Parathyroid adenoma (tissue), 2 donors: ENCODE measurements around the gene FAM163B.

Experiments
- H2AFZ ChIP-seq: fragments of 300-600 bp; sonication (generic); one replicate; pipeline ENCODE4 v1.7.0; 2017; ENCODE audit warnings: antibody characterized with exemption, mild to moderate bottlenecking
- H3K27ac ChIP-seq: fragments of 300-600 bp; sonication (generic); one replicate; pipeline ENCODE4 v1.7.0; 2017
- H3K27me3 ChIP-seq: fragments of 300-600 bp; sonication (generic); one replicate; pipeline ENCODE4 v1.7.0; 2017; ENCODE audit warnings: low read length; ENCODE audit not compliant: control insufficient read depth, insufficient read depth
- H3K36me3 ChIP-seq: fragments of 300-600 bp; sonication (generic); one replicate; pipeline ENCODE4 v1.7.0; 2017; ENCODE audit warnings: low read length; ENCODE audit not compliant: control insufficient read depth, insufficient read depth
- H3K4me1 ChIP-seq: fragments of 300-600 bp; sonication (generic); one replicate; pipeline ENCODE4 v1.7.0; 2017; ENCODE audit warnings: control low read depth
- H3K4me2 ChIP-seq: fragments of 300-600 bp; sonication (generic); one replicate; pipeline ENCODE4 v1.7.0; 2017; ENCODE audit warnings: low read length
- H3K4me3 ChIP-seq: fragments of 300-600 bp; sonication (generic); one replicate; pipeline ENCODE4 v1.7.0; 2017; ENCODE audit warnings: low read depth, low read length
- H3K79me2 ChIP-seq: fragments of 300-600 bp; sonication (generic); one replicate; pipeline ENCODE4 v1.7.0; 2017; ENCODE audit warnings: control low read depth
- H3K9ac ChIP-seq: fragments of 300-600 bp; sonication (generic); one replicate; pipeline ENCODE4 v1.7.0; 2017; ENCODE audit warnings: mild to moderate bottlenecking
- H3K9me3 ChIP-seq: fragments of 300-600 bp; sonication (generic); one replicate; pipeline ENCODE4 v1.7.0; 2017; ENCODE audit warnings: low read length; ENCODE audit not compliant: control insufficient read depth
- CTCF ChIP-seq: fragments of 300-600 bp; sonication (generic); IDR thresholded peaks from one replicate; pipeline ENCODE4 v1.7.0; 2017; ENCODE audit warnings: antibody characterized with exemption, mild to moderate bottlenecking
- donor health status: primary hyperparathyroidism.

The FAM163B gene

GRCh38 chr9:133601746-133602145 lies 7.4 kb downstream of the FAM163B start:
- no peak overlapping the region for H3K4me3 ChIP-seq
- TF ChIP-seq CTCF: no peak
- no peaks in the 10 kb centered on the region for H3K27me3 ChIP-seq
- no peak overlapping the region for H2AFZ ChIP-seq
- no peaks in the 10 kb centered on the region for H3K79me2 ChIP-seq
- H3K27ac ChIP-seq: no peak overlapping the region
- no peaks in the 10 kb centered on the region for H3K36me3 ChIP-seq
- peaks cover 4% of the 10 kb centered on the region for H3K9me3 ChIP-seq
- H3K4me2 ChIP-seq: no peak overlapping the region
- no peaks in the 10 kb centered on the region for H3K4me1 ChIP-seq
- H3K9ac ChIP-seq: no peak overlapping the region

DNA sequence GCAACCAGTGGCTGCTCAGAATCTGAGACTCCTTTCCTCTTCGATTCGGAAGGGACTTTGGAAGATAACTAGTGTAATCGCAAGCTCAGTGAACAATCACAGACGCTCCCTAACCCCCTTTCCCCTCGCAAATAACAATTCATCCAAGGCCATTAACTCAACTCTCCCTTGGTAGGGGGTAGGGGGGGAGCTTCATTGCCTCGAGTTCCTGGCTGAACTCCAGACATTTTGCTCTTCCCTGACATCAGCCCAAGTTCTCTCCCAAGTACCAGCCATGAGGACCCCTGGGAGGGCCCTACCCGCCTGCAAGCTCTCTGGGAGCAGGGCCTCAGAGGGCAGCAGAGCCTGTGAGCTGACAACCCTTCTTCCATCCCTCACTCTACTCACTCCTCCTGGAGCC lies 8.4 kb downstream of the FAM163B start:
- no peak overlapping the region for H3K27ac ChIP-seq
- H3K9ac ChIP-seq: no peak overlapping the region
- H3K79me2 ChIP-seq: no peaks in the 10 kb centered on the region
- no peak overlapping the region for H3K4me2 ChIP-seq
- H3K4me3 ChIP-seq: no peak overlapping the region
- no peak overlapping the region for H2AFZ ChIP-seq
- no peaks in the 10 kb centered on the region for H3K27me3 ChIP-seq
- H3K36me3 ChIP-seq: no peaks in the 10 kb centered on the region
- H3K4me1 ChIP-seq: no peaks in the 10 kb centered on the region
- peaks cover 5% of the 10 kb centered on the region for H3K9me3 ChIP-seq
- no peak for TF ChIP-seq CTCF

DNA sequence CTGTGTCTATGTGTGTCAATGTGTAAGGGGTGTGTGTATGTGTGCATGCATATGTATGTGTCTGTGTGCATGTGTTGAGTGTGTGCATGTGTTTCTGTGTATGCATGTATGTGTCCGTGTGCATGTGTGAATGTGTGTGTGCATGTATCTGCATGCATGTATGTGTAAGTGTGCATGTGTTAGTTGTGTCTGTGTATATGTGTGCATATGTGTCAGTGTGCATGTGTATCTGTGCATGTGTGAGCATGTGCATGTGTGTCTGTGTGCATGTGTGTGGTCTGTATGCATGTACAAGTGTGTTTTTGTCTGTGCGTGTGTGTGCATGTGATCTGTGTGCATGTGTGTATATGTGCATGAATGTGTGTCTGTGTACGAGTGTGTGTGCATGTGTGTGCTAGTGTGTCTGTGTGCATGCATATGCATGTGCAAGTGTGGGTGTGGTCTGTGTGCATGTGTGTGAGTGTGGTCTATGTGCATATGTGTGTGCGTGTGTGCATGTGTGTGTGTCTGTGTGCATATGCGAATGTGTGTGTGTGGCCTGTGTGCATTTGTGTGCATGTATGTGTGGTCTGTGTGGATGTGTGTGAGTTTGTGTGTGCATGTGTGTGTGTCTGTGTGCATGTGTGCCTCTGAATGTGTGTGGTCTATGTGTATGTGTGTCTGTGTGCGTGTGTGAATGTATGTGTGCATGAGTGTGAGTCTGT lies 9.6 kb downstream of the FAM163B start:
- no peak overlapping the region for H3K9ac ChIP-seq
- H3K4me2 ChIP-seq: no peak overlapping the region
- no peak for TF ChIP-seq CTCF
- no peak overlapping the region for H2AFZ ChIP-seq
- no peaks in the 10 kb centered on the region for H3K36me3 ChIP-seq
- H3K4me3 ChIP-seq: no peak overlapping the region
- peaks cover 5% of the 10 kb centered on the region for H3K9me3 ChIP-seq
- no peaks in the 10 kb centered on the region for H3K4me1 ChIP-seq
- no peaks in the 10 kb centered on the region for H3K27me3 ChIP-seq
- no peaks in the 10 kb centered on the region for H3K79me2 ChIP-seq
- no peak overlapping the region for H3K27ac ChIP-seq

- Histone ChIP-seq H3K9ac (no peak overlapping the region), H3K36me3 (no peaks in the 10 kb centered on the region), H2AFZ (no peak overlapping the region), H3K4me3 (no peak overlapping the region), H3K27ac (no peak overlapping the region), H3K4me1 (no peaks in the 10 kb centered on the region), H3K9me3 (peaks cover 5% of the 10 kb centered on the region), H3K79me2 (no peaks in the 10 kb centered on the region), H3K4me2 (no peak overlapping the region), H3K27me3 (no peaks in the 10 kb centered on the region)
- no peak for TF ChIP-seq CTCF
These were observed 10.2 kb downstream of the FAM163B start for GRCh38 chr9:133598978-133599377.

GRCh38 chr9:133597316-133597957 lies 11.8 kb downstream of the FAM163B start:
- no peaks in the 10 kb centered on the region for H3K27me3 ChIP-seq
- H3K27ac ChIP-seq: no peak overlapping the region
- no peak for TF ChIP-seq CTCF
- H3K79me2 ChIP-seq: no peaks in the 10 kb centered on the region
- H3K9ac ChIP-seq: no peak overlapping the region
- H3K36me3 ChIP-seq: no peaks in the 10 kb centered on the region
- H3K4me2 ChIP-seq: no peak overlapping the region
- H3K9me3 ChIP-seq: peaks cover 5% of the 10 kb centered on the region
- no peak overlapping the region for H3K4me3 ChIP-seq
- H3K4me1 ChIP-seq: no peaks in the 10 kb centered on the region
- no peak overlapping the region for H2AFZ ChIP-seq
